ENCODE data around the gene SLC2A9.

DNA sequence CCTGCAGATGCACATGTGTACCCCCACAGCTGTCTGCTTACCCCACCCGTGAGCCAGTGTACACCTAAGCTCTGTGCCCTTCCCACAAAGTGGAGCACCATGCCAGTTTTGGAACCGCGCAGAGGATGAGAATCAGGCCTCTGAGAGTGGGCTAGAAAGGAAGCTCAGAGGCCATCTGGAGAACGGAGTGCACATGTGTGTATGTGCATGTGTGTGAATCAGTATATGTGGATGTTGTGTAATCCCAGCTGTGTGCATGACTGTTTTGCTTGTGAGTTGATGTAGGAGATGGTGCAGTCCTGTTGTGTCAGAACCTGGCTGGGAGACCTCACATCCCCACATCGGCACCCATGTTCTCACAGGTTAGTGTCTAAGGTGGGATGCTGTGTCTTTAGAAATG, 146.9 kb downstream of the SLC2A9 start:
- no peak for TF ChIP-seq ZNF274 (IDR thresholded peaks at IDR 0.05; ENCODE audit: low read depth, low read length)
- no peak for TF ChIP-seq SUZ12 (IDR thresholded peaks at IDR 0.05; ENCODE audit: extremely low read depth, insufficient read depth, insufficient read length)

Data from NT2/D1 (cell line).